Measurements from ENCODE around the gene SKOR2. TPM values are rescaled to one million over a fixed set of nuclear protein-coding genes. Genes with fewer than 3 reads are reported as not detected.

The SKOR2 gene
- total RNA-seq, 2 donors from 2014 or later, result 0.30 to 0.70 TPM

DNA sequence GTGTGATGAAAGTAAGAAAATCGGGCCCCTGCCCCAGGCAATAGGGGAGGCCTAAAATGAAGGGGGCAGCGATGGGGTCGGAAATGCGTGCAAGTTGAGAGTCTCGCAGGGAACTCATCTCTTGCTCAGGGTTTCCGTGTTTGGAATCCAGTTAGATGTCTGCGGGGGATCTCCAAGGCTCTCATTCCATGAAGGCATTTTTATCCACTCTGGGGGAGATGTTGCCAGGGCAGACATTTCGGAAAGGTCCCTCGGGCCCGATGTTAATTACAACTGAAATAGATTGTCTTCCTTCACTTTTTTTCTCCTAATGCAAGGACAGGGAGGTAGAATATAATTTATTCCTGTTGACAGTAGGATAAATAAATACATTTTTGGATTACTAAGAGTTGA is 12.8 kb upstream of the SKOR2 start:
- peaks cover 0 to 2% of the 10 kb centered on the region in 2 donors for H3K9me3 Mint-ChIP-seq
- H3K36me3 Mint-ChIP-seq (ENCODE audit: insufficient read depth in 2 of 2), result peaks cover 0 to 3% of the 10 kb centered on the region in 2 donors
- peaks cover 6% of the 10 kb centered on the region for H3K4me1 Mint-ChIP-seq (ENCODE audit: low read depth)
- H3K27ac Mint-ChIP-seq, result no peak overlapping the region
- no peak for DNase-seq
- peak overlapping the region in 1 of 2 donors; percentile 47 for H3K4me3 Mint-ChIP-seq
- H3K27me3 Mint-ChIP-seq (ENCODE audit: low read depth), result peaks cover 69% of the 10 kb centered on the region
- no peak for ATAC-seq (replicated peaks in 1 of 2)

DNA sequence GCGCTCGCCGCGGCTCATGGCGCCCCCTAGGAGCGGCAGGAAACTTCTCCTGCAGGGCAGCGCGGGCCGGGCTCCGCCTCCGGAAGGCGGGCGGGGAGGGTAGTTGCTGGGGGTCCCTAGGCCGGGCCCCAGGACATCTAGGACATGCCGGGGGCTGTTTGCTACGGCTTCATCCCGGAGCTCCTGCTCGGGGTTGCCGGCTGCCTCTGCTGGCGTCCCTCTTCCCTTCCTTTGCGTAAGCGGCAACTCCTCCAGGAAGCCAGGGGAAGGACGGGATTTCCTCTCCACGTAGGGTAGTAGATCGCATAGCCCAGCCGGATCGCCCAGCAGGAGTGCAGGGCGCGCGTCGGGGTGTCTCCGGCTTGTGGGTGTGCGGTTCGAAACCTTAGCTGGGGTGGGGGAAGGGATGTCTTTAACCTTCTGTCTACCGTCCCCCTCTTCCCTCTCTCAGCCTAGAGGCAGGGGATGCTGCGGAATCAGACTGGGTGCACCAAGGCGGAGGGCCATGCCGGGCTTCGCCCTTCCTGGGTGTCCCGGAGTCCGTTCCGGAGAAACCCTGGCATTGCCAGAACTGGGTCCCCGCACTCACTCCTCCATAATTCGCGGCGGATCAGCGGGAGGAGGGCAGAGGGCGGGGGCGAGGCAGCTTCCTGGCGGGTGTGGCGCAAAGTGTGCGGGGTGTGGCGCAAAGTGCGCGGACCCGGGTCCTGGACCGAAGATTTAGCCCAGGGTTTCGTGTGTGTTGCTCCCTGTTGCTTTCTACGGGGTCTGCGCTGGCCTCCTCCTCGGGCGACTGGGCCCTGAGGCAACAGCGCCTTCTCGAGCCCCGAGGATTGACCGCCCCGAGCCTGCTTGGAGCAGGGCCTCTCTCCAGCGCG is 12.2 kb upstream of the SKOR2 start:
- Mint-ChIP-seq H3K4me1 (ENCODE audit: low read depth) (peaks cover 6% of the 10 kb centered on the region), H3K36me3 (ENCODE audit: insufficient read depth in 2 of 2) (peaks cover 0 to 3% of the 10 kb centered on the region in 2 donors), H3K27ac (no peak overlapping the region), H3K27me3 (ENCODE audit: low read depth) (peaks cover 74% of the 10 kb centered on the region), H3K9me3 (peaks cover 0 to 2% of the 10 kb centered on the region in 2 donors), H3K4me3 (peak overlapping the region; percentile 45 to 47)
- ATAC-seq (replicated peaks in 1 of 2), result no peak
- peak in 1 of 2 donors; percentile 9 for DNase-seq

DNA sequence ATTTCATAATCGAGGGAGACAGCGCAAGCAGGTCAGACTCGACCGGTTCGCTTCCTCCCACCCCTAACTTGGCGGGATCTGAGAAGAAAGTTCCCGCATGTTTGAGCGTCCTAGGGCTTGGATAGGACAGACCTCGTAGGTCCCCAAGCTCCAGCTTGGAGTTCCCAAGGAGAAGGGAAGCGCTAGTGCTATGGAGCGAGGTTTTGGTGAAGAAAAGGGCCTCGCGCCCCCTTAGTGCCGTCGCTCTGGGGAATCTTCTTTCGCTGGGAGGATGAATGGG is 11.6 kb upstream of the SKOR2 start:
- Mint-ChIP-seq H3K27me3 (ENCODE audit: low read depth) (peaks cover 74% of the 10 kb centered on the region), H3K36me3 (ENCODE audit: insufficient read depth in 2 of 2) (peaks cover 0 to 3% of the 10 kb centered on the region in 2 donors), H3K27ac (no peak overlapping the region), H3K9me3 (peaks cover 0 to 2% of the 10 kb centered on the region in 2 donors), H3K4me1 (ENCODE audit: low read depth) (peaks cover 6% of the 10 kb centered on the region), H3K4me3 (peak overlapping the region; percentile 45 to 47)
- no peak for ATAC-seq (replicated peaks in 1 of 2)
- no peak for DNase-seq

DNA sequence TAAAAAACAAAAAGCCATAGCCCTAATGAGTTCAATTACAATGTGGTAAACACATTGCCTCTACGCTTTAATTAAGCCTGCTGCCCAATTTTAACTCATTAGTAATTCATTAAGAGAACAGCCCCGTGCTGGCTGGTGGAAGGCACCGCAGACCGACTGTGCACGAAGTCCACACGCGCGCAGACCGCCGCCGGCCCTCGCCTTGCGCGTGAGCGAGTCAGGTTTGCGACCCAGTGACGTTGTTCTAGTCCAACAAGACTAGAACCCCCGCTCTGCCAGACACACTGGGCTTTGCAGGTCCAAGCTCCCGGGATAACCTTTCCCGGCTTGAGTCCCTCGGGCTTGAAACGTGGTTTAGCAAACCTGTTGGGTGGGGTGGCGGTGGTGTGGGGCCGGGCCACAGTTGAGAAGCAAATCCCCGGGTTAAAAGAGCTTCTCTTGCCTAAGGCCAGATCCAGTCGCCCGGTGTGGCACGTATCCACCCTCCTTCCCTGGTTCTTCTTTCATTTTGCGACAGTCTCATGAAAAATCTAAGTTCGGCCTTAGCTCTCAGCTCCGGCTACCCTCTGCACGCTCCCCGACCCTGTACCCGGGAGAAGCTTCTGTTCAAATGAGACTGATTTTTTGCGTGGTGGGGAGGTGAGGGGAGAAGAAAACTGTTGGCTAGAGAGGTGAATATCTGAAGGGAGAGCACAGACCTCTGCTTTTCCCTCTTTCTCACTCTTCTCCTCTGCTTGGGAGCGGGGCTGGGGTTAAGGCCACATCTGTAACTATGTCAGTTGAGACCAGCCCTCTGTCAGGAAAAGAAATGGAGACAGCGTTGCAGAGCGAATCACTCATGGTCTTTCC is 11.1 kb upstream of the SKOR2 start:
- Mint-ChIP-seq H3K36me3 (ENCODE audit: insufficient read depth in 2 of 2) (peaks cover 0 to 3% of the 10 kb centered on the region in 2 donors), H3K27ac (no peak overlapping the region), H3K9me3 (peaks cover 0 to 2% of the 10 kb centered on the region in 2 donors)

DNA sequence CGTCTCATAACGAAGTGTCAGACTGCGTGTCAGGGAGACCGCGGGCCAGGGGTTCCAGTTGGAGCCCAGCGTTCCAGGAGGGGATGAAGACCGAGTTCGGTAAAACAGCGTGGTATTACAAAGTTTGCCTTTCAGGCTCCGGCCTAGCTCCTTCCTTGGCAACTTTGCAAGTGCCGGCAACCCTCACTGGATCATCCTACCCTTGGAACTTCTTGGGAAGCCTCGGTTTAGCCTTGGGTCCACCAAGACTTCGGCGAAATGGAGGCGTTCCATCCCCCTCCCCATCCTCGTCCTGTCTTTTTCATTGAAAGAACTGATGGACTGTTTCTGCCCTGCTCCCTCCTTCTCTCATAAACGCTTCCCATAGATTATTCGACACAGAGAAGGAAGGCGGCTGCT is 10.4 kb upstream of the SKOR2 start:
- DNase-seq (no peak), ATAC-seq (replicated peaks in 1 of 2) (no peak)
- peaks cover 6% of the 10 kb centered on the region for H3K4me1 Mint-ChIP-seq (ENCODE audit: low read depth)
- H3K27ac Mint-ChIP-seq, result no peak overlapping the region
- peaks cover 0 to 2% of the 10 kb centered on the region in 2 donors for H3K9me3 Mint-ChIP-seq
- peaks cover 83% of the 10 kb centered on the region for H3K27me3 Mint-ChIP-seq (ENCODE audit: low read depth)
- no peak overlapping the region for H3K4me3 Mint-ChIP-seq
- peaks cover 0 to 3% of the 10 kb centered on the region in 2 donors for H3K36me3 Mint-ChIP-seq (ENCODE audit: insufficient read depth in 2 of 2)

More for the DNA sequence above, 11.1 kb upstream of the SKOR2 start:
- H3K4me3 Mint-ChIP-seq, result peak overlapping the region in 1 of 2 donors; percentile 47
- peaks cover 77% of the 10 kb centered on the region for H3K27me3 Mint-ChIP-seq (ENCODE audit: low read depth)
- DNase-seq (no peak), ATAC-seq (replicated peaks in 1 of 2) (no peak)
- peaks cover 6% of the 10 kb centered on the region for H3K4me1 Mint-ChIP-seq (ENCODE audit: low read depth)

DNA sequence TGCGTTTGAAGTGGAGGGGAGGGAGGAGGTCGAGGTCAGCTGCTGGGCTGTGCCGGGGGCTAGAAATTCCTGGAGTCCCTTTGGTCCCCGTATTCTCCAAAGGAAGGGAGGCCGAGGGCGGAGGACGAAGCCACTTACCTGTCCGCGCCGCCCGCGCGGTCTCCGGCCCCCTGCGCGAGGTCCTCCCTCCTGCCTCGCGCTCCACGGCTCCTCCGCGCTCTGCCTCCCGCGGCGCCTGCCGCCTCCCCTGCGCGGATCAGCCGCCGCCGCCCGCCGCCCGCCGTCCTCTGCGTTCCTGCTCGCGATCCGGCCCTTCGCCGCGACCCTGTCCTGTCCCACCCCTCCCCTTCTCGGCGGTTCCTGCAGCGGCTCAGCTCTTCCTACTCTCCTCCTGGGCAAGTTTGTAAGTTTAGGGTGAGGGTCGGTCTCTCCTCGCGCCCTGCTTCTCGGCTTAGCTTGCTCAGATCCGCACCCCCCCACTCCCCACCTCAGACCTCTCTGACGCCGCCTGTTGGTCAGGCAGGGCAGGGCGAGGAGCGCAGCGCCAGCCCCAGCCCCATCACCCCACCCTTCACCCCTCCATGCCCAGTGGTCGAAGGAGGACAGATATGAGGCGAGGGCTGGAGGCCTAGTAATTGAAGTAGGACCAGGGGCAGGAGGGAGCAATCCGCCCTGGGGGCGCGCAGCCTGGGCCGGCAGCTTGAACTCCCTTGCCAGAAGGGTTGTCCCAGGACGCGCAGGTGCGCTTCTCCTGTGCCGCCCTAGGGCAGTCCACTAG is 9.7 kb upstream of the SKOR2 start:
- Mint-ChIP-seq H3K4me1 (ENCODE audit: low read depth) (peaks cover 6% of the 10 kb centered on the region), H3K4me3 (no peak overlapping the region), H3K36me3 (ENCODE audit: insufficient read depth in 2 of 2) (peaks cover 0 to 3% of the 10 kb centered on the region in 2 donors), H3K9me3 (peaks cover 0 to 2% of the 10 kb centered on the region in 2 donors), H3K27ac (no peak overlapping the region), H3K27me3 (ENCODE audit: low read depth) (peaks cover 86% of the 10 kb centered on the region)
- ATAC-seq (replicated peaks in 1 of 2) (no peak), DNase-seq (no peak)

DNA sequence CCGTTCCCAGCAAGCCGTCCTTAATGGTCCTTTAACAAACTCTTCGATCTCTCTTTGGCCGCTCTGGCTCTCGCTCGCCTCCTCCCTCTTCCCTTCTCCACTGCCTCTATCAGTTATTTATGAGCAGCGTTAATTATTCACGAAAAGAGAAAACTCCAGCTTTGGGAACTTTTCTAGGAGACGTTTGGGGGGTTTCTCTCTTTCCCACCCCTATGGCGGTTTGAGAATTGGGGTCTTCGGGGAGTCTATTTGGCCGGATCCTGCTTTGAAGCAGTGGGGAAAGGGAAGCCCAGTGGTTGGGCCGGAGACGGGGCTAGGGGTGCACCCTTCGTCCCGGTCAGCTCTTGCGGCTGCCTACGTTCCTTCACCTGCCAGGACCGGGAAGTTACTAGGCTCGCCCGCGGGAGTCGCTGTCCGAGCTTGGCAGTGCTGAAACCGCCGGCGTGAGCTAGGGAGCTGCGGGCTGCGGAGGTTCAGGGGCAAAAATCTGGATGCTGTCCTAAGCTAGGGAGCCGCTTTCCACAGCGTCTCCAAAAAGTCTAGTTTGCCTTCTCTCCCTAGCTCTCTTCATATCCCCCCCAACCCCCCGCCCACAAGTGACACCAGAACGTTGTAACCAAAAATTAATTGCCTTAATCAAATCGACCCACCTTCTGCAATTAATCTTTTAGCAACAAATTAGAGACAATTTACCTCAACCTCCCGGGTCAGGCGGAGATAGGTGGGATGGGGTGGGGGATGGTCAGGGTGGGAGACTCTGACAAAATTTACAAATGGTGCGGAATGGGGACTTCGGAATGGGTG is 8.9 kb upstream of the SKOR2 start:
- Mint-ChIP-seq H3K36me3 (ENCODE audit: insufficient read depth in 2 of 2) (peaks cover 0 to 3% of the 10 kb centered on the region in 2 donors), H3K4me3 (no peak overlapping the region), H3K4me1 (ENCODE audit: low read depth) (peaks cover 6% of the 10 kb centered on the region), H3K27ac (no peak overlapping the region), H3K9me3 (peaks cover 0 to 2% of the 10 kb centered on the region in 2 donors), H3K27me3 (ENCODE audit: low read depth) (peaks cover 84% of the 10 kb centered on the region)
- DNase-seq (peak in 1 of 2 donors; percentile 35), ATAC-seq (replicated peaks in 1 of 2) (no peak)

DNA sequence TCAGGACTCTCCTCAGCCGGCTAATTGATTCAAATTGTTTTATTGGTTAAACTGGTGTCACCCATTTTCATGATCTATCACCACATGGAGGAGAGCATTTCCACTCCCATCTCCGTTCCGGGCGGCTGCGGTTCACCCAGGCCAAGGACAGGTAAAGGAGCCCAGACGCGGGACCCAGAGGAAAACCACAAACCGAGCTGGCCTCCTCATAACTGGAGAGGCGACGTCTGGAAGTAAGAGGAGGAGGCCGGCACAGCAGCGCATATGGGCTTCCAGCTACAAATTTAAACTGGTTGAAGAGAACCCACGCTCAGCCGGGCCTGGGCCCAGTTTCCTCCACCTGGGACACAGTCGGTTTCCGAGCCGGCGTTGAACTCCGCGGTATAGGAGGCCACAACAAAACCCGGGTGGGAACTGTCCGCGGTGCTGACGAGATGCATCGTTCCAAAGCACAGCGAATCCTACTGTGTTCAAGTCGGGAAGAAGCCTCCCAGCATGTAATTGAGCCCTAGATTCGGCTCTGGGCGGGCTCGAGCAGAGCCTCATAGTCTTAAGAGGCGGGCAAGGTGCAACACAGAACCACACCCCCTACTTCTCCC is 3.0 kb upstream of the SKOR2 start:
- ATAC-seq (replicated peaks in 1 of 2) (peak in 1 of 2 donors; percentile 17), DNase-seq (peak; percentile 26 to 35)
- H3K27ac Mint-ChIP-seq, result no peak overlapping the region
- H3K9me3 Mint-ChIP-seq, result peaks cover 0 to under 1% of the 10 kb centered on the region in 2 donors
- peaks cover 83% of the 10 kb centered on the region for H3K27me3 Mint-ChIP-seq (ENCODE audit: low read depth)
- peaks cover 23% of the 10 kb centered on the region for H3K4me1 Mint-ChIP-seq (ENCODE audit: low read depth)
- H3K36me3 Mint-ChIP-seq (ENCODE audit: insufficient read depth in 2 of 2), result peaks cover 0 to 4% of the 10 kb centered on the region in 2 donors
- no peak overlapping the region for H3K4me3 Mint-ChIP-seq

DNA sequence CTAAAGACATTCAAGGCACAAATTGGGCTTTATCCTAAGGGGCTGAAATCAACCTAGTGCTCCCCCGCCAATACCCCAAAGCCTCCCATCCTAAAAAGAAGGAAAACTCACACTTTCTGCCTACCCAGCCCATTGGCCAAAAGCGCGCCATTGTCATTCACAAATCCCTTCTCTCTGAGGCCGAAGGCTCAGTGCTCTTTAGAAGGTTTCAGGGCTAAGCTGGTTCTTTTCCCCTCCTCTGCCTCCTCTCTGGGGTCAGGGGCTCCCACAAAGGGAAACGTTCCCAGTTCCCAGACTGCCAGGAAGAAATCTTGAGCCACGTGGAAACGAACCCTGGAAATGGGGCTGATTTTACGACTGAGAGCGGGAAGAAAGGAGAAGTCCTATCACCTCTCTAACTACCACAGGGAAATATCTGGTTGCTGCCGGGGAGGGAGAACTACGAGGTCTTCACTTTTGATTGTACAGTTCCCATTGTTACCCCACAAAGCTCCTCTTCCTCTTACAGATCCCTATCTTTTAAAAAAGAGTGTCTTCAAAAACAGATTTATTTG is 1.7 kb upstream of the SKOR2 start:
- H3K36me3 Mint-ChIP-seq (ENCODE audit: insufficient read depth in 2 of 2), result peaks cover 5 to 9% of the 10 kb centered on the region in 2 donors
- H3K27ac Mint-ChIP-seq, result no peak overlapping the region
- peaks cover 0 to 2% of the 10 kb centered on the region in 2 donors for H3K9me3 Mint-ChIP-seq
- H3K27me3 Mint-ChIP-seq (ENCODE audit: low read depth), result peaks cover 89% of the 10 kb centered on the region
- peaks cover 24% of the 10 kb centered on the region for H3K4me1 Mint-ChIP-seq (ENCODE audit: low read depth)
- H3K4me3 Mint-ChIP-seq, result no peak overlapping the region
- no peak for ATAC-seq (replicated peaks in 1 of 2)
- no peak for DNase-seq

DNA sequence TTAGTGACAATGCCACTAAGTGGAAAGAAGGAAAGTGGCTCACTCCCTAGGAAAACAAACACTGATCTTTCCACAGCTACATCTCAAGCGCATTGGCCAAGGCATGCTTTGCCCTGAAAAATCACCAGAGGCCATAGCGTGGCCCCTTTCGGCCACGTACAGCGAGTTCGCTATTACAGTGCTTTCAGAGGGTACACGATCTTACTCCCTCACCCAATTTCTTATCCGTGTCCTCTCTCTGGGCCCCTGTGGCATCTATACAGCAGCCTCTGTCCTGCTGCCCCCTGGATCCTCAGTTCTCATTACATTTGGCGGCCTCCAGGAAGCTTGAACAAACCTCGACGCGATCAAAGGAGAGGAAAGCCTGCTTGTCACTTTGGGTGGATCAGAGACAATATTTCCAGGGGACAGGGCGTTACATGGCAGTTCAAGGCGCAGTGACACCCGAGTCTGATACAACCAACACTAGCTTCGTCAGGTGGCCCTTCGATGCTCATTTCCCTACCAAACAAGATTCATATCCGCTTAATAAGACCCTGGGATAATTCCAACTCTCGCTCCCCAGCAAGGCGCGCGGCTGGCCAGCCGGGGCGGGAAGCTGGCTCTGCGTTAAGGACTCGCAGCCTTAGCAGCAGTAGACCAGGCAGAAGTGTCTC is 941 bp downstream of the SKOR2 start:
- DNase-seq, result no peak

DNA sequence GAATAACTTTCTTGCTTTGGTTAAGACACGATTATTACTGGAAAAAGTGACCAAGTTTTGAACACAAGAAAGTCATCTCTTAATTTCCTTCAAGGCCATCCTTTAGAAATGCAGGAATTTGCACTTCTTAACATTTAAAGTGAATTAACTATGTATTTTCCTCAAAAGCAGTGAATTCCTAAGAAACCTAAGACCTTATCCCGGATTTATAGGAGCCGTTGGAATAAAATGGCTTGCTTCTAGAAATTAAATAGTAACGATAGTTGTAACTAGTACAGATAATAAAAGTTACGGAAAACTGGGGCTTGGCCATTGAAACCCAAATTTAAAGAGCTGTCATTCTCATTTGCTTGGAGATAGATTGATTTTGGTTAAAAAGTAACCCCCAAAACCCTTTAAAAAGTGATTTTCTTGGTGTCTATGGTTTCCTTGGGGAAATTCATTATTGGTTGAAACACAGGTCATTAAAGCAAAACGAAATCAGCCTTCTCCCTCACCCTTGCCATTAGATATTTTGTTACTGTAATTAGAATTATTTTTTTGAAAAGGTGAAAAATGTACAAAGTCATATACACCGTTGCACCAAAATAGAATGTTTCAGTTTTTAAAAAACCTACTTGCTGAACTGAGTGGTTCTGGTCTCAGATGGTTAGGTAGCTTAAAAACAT is 2.0 kb downstream of the SKOR2 start:
- DNase-seq, result no peak
- Mint-ChIP-seq H3K4me1 (ENCODE audit: low read depth) (peaks cover 24% of the 10 kb centered on the region), H3K4me3 (no peak overlapping the region), H3K27me3 (ENCODE audit: low read depth) (peaks cover 80% of the 10 kb centered on the region), H3K9me3 (peaks cover 0 to 2% of the 10 kb centered on the region in 2 donors), H3K36me3 (ENCODE audit: insufficient read depth in 2 of 2) (peaks cover 8 to 9% of the 10 kb centered on the region in 2 donors), H3K27ac (peak overlapping the region; percentile 75)
- ATAC-seq (replicated peaks in 1 of 2), result no peak

More for the DNA sequence above, 941 bp downstream of the SKOR2 start:
- peaks cover 24% of the 10 kb centered on the region for H3K4me1 Mint-ChIP-seq (ENCODE audit: low read depth)
- peaks cover 0 to 2% of the 10 kb centered on the region in 2 donors for H3K9me3 Mint-ChIP-seq
- H3K27me3 Mint-ChIP-seq (ENCODE audit: low read depth), result peaks cover 78% of the 10 kb centered on the region
- peak overlapping the region; percentile 16 to 29 for H3K4me3 Mint-ChIP-seq
- H3K27ac Mint-ChIP-seq, result no peak overlapping the region
- no peak for ATAC-seq (replicated peaks in 1 of 2)
- peaks cover 8 to 9% of the 10 kb centered on the region in 2 donors for H3K36me3 Mint-ChIP-seq (ENCODE audit: insufficient read depth in 2 of 2)
